ENCODE data around the gene CCNQ. TPM values are rescaled to one million over a fixed set of nuclear protein-coding genes. Genes with fewer than 3 reads are reported as not detected.

CCNQ gene
- polyA plus RNA-seq, 1 donor from 2014 or later, result 56.1 TPM

DNA sequence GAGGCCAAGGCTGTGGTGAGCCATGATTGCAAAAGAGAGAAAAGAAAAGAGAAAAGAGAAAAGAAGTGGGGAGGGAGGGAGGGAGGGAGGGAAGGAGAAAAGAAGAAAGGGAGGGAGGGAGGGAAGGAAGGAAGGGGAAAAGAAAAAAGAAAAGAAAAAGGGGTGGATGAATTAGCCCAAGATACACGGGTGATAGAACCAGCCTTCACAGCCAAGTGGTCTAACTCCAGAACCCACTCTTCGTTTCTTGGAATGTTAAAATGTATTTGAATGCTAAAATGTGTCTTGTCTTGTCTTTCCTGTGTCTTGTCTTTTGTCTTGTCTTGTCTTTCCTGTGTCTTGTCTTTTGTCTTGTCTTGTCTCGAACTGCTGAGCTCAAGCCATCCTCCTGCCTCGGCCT, 13.1 kb downstream of the CCNQ start:
- Mint-ChIP-seq H3K27me3 (peaks cover 3% of the 10 kb centered on the region), H3K4me1 (peaks cover 10 to 19% (median 16%) of the 10 kb centered on the region in 3 donors), H3K27ac (peak overlapping the region in 1 of 3 donors; percentile 53), H3K9me3 (no peaks in the 10 kb centered on the region), H3K4me3 (no peak overlapping the region), H3K36me3 (peaks cover 4% of the 10 kb centered on the region)

DNA sequence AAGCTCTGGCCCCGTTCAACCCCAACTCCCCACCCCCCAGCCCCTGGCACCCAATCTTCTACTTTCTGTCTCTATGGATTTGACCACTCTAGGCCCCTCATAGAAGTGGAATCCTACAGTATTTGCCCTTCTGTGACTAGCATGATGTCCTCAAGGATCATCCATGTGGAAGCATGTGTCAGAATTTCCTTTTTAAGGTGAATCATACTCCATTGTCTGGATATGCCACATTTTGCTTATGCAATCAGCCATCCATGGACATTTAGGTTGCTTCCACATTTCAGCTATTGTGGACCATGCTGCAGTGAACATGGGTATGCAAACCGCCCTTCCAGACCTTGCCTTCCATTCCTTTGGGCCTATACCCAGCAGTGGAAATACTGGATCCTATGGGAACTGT, 15.5 kb downstream of the CCNQ start:
- Mint-ChIP-seq H3K4me1 (peaks cover 10 to 18% (median 16%) of the 10 kb centered on the region in 3 donors), H3K4me3 (peak overlapping the region; percentile 38 to 85 (median 66)), H3K27ac (peak overlapping the region in 1 of 3 donors; percentile 57)

DNA sequence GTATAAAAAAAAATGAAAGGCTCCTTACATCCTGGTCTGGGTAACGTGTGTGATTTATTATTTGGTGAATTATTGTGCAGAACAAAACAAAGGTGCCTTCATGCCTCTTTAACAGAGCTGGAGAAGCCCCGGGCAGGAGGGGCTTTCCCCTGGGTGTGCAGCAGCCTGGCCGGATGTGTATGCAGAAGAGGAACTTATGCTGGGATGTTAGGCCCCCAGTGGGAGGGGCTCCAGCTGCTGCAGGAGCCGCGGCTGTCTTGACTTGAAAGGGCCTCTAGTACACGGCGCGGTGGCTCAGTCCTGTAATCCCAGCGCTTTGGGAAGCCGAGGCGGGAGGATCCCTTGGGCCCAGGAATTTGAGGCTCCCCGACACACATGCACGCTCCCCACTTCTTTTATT, 16.0 kb downstream of the CCNQ start:
- peaks cover 10 to 18% (median 16%) of the 10 kb centered on the region in 3 donors for H3K4me1 Mint-ChIP-seq
- peaks cover 4% of the 10 kb centered on the region for H3K36me3 Mint-ChIP-seq
- H3K4me3 Mint-ChIP-seq, result peak overlapping the region; percentile 38 to 85 (median 66)
- peaks cover 0 to 3% (median 0%) of the 10 kb centered on the region in 3 donors for H3K9me3 Mint-ChIP-seq
- H3K27me3 Mint-ChIP-seq, result peaks cover 3% of the 10 kb centered on the region
- peak overlapping the region in 2 of 3 donors; percentile 57 to 68 for H3K27ac Mint-ChIP-seq

More for the DNA sequence above, 15.5 kb downstream of the CCNQ start:
- peaks cover 0 to 3% (median 0%) of the 10 kb centered on the region in 3 donors for H3K9me3 Mint-ChIP-seq
- H3K27me3 Mint-ChIP-seq, result peaks cover 3% of the 10 kb centered on the region
- peaks cover 4% of the 10 kb centered on the region for H3K36me3 Mint-ChIP-seq

DNA sequence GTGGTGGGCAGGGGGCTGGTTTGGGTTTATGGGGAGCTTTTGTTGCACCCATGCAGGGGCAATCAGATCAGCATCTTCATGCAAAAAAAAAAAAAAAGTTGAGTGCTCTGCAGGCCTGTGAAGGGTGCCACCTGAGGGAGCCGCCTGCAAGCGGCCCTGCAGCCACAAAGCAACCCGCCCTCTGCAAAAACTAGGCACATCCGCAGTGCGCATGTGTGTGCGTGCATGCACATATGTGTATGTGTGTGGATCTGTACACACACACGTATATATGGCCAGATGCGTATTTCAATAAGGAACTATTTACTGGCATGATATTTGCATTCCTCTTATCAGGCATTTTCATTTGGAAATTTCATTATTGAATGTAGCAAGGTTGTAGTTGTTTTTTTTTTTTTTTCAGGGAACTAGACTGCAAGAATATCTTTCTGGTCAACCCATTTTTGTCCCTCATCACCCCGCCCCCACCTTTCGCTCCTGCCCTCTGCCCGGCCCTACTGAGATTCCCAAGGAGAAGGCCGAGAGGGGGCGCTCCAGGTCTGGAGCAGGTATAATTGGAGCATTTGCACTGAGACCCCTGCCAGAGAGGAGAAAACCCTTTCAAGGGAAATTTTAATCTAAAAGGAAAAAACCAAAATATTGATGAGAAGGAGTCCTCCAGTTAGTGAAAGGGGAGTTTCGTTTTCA, 18.1 kb downstream of the CCNQ start:
- Mint-ChIP-seq H3K27me3 (peaks cover 3% of the 10 kb centered on the region), H3K36me3 (peaks cover 2% of the 10 kb centered on the region), H3K4me1 (peaks cover 10 to 18% (median 13%) of the 10 kb centered on the region in 3 donors), H3K9me3 (peaks cover 0 to 3% (median 0%) of the 10 kb centered on the region in 3 donors), H3K4me3 (no peak overlapping the region), H3K27ac (no peak overlapping the region)

GRCh38 chrX:153578889-153579288, 20.1 kb downstream of the CCNQ start:
- H3K36me3 Mint-ChIP-seq, result no peaks in the 10 kb centered on the region

DNA sequence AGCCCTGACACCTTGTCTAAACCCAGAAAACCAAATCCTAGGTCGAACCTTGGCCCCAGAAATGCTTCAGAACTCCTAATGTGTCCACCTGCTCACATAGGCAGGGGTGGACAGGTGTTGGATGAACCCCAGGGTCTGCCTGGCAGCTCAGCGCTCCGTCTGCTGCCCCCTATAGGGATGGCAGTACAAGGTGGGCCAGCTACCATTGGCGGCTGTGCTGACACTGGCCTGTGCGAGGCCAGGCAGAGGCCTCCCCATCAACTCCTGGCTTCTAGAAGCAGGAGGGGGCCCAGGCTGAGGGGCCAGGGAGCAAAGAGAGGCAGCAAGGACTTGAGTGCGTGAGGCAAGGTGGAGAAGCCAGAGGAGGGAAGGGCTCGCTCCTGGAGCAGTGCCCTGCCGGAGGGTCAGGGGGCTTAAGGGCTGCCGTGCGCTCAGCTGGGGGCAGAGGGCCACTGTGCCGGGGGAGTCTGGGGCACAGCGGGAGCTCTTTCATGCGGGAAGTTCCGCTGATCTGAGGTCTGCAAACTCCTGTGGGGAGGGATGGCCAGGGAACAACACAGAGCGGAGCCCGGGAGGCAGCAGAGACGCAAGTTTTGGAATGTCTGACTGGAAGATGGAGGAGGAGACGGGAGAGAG, 20.6 kb downstream of the CCNQ start:
- Mint-ChIP-seq H3K27me3 (peaks cover 4% of the 10 kb centered on the region), H3K27ac (no peak overlapping the region), H3K9me3 (peaks cover 0 to 3% (median 0%) of the 10 kb centered on the region in 3 donors), H3K4me3 (no peak overlapping the region), H3K36me3 (no peaks in the 10 kb centered on the region), H3K4me1 (peaks cover 10 to 16% (median 11%) of the 10 kb centered on the region in 3 donors)

More at GRCh38 chrX:153578889-153579288, 20.1 kb downstream of the CCNQ start:
- peaks cover 10 to 18% (median 11%) of the 10 kb centered on the region in 3 donors for H3K4me1 Mint-ChIP-seq
- peaks cover 0 to 3% (median 0%) of the 10 kb centered on the region in 3 donors for H3K9me3 Mint-ChIP-seq
- peak overlapping the region in 2 of 4 donors; percentile 27 to 77 for H3K4me3 Mint-ChIP-seq
- H3K27me3 Mint-ChIP-seq, result peaks cover 4% of the 10 kb centered on the region
- no peak overlapping the region for H3K27ac Mint-ChIP-seq

DNA sequence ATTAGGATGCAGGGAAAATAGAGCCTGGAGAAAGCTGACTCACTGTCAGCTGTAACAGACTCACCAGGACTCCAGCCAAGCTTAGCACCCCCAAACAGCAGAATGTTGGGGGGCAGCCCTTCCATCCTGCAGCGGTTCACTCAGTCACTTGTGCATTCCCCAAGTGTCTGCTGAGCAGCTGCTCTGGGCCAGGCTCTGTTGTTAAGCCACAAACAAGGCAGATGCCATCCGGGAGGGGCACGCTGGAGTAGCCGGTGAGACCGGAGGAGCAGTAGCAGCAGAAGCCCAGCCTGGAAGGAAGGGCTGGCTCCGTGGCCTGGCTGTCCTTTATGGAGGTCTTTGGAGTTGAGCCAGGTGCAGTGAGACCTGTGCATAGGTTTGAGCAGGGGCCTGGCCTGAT, 22.0 kb downstream of the CCNQ start:
- Mint-ChIP-seq H3K36me3 (no peaks in the 10 kb centered on the region), H3K4me3 (no peak overlapping the region), H3K9me3 (peaks cover 0 to 3% (median 0%) of the 10 kb centered on the region in 3 donors)

DNA sequence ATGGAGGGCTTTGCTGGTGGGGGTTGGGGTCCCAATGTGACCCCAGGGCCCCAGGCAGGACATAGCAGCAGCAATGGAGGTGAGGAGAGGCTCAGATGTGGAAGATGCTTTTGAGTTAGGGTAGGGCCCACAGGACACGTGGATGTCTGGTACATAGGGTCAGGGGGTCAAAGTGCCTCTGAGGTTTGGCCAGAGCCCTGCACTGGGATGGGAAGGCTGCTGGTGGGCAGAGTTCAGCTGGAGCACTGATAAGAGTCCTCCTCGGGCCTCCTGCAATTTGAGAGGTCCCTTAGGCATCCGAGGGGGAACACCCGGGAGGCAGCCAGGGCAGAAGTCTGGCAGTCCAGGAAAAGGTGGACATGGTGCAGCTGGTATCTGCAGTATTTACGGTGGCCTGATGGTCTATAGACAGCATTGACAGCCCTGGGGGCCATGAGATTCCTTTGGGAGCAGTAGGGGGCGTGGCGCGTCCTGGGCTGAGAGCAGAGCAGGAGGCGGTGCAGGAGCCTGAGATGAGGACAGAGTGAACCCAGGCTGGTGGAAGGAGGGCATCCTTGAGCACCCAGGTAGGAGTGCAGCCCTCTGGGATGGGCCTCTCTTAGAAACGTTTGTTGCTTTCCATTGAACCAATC, 22.6 kb downstream of the CCNQ start:
- no peak overlapping the region for H3K27ac Mint-ChIP-seq
- H3K27me3 Mint-ChIP-seq, result peaks cover 7% of the 10 kb centered on the region
- H3K9me3 Mint-ChIP-seq, result peaks cover 0 to 3% (median 0%) of the 10 kb centered on the region in 3 donors
- H3K36me3 Mint-ChIP-seq, result no peaks in the 10 kb centered on the region
- peaks cover 0 to 8% (median 2%) of the 10 kb centered on the region in 3 donors for H3K4me1 Mint-ChIP-seq
- peak overlapping the region in 1 of 4 donors; percentile 57 for H3K4me3 Mint-ChIP-seq

More for the DNA sequence above, 22.0 kb downstream of the CCNQ start:
- H3K27me3 Mint-ChIP-seq, result peaks cover 7% of the 10 kb centered on the region
- no peak overlapping the region for H3K27ac Mint-ChIP-seq
- H3K4me1 Mint-ChIP-seq, result peaks cover 0 to 8% (median 2%) of the 10 kb centered on the region in 3 donors

GRCh38 chrX:153573984-153574383, 25.0 kb downstream of the CCNQ start:
- H3K36me3 Mint-ChIP-seq, result no peaks in the 10 kb centered on the region
- H3K27me3 Mint-ChIP-seq, result peaks cover 7% of the 10 kb centered on the region
- peaks cover 0 to 3% (median 0%) of the 10 kb centered on the region in 3 donors for H3K4me1 Mint-ChIP-seq
- peak overlapping the region in 1 of 3 donors; percentile 89 for H3K27ac Mint-ChIP-seq
- H3K9me3 Mint-ChIP-seq, result no peaks in the 10 kb centered on the region
- H3K4me3 Mint-ChIP-seq, result no peak overlapping the region

GRCh38 chrX:153572601-153573000, 26.3 kb downstream of the CCNQ start:
- Mint-ChIP-seq H3K27ac (no peak overlapping the region), H3K9me3 (no peaks in the 10 kb centered on the region), H3K27me3 (peaks cover 7% of the 10 kb centered on the region), H3K4me1 (peaks cover 0 to 3% (median 0%) of the 10 kb centered on the region in 3 donors), H3K4me3 (peak overlapping the region in 1 of 4 donors; percentile 28), H3K36me3 (no peaks in the 10 kb centered on the region)

DNA sequence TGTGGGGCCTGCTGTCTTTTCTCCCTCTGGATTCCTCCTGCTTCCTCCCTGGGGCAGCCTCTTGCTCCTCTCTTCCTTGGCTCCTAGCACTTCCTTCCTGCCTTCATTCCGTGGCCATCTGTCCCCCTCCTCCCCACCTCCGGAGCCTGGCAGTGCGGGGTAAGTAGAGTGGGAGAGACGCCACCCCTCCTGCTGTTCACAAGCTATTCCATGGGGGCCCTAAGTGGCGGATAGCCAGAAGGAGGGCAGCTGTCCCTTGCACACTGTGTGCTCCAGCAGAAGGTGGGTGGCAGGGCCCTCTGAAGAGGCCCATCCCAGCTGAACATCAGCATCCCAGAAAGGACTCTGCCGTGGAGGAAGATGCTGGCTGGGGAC, 27.4 kb downstream of the CCNQ start:
- Mint-ChIP-seq H3K27me3 (peaks cover 7% of the 10 kb centered on the region), H3K36me3 (no peaks in the 10 kb centered on the region), H3K27ac (no peak overlapping the region), H3K9me3 (no peaks in the 10 kb centered on the region), H3K4me3 (no peak overlapping the region), H3K4me1 (peaks cover 0 to 3% (median 0%) of the 10 kb centered on the region in 3 donors)

GRCh38 chrX:153569475-153569874, 29.5 kb downstream of the CCNQ start:
- H3K27me3 Mint-ChIP-seq, result peaks cover 5% of the 10 kb centered on the region
- H3K27ac Mint-ChIP-seq, result no peak overlapping the region
- no peaks in the 10 kb centered on the region for H3K36me3 Mint-ChIP-seq

GRCh38 chrX:153568451-153569011, 30.4 kb downstream of the CCNQ start:
- Mint-ChIP-seq H3K4me1 (no peaks in the 10 kb centered on the region), H3K36me3 (no peaks in the 10 kb centered on the region), H3K4me3 (no peak overlapping the region), H3K27ac (no peak overlapping the region), H3K9me3 (no peaks in the 10 kb centered on the region), H3K27me3 (peaks cover 2% of the 10 kb centered on the region)

More at GRCh38 chrX:153569475-153569874, 29.5 kb downstream of the CCNQ start:
- H3K9me3 Mint-ChIP-seq, result no peaks in the 10 kb centered on the region
- peaks cover 0 to 3% (median 0%) of the 10 kb centered on the region in 3 donors for H3K4me1 Mint-ChIP-seq
- H3K4me3 Mint-ChIP-seq, result no peak overlapping the region

- Mint-ChIP-seq H3K27me3 (peaks cover 2% of the 10 kb centered on the region), H3K36me3 (no peaks in the 10 kb centered on the region), H3K4me1 (no peaks in the 10 kb centered on the region), H3K27ac (no peak overlapping the region), H3K9me3 (no peaks in the 10 kb centered on the region), H3K4me3 (no peak overlapping the region)
Observed at GRCh38 chrX:153565996-153566580, 32.9 kb downstream of the CCNQ start.
